Esophagus squamous epithelium (tissue), 4 donors: ENCODE results near the gene UNKL.

Source experiments
- POLR2A ChIP-seq, 4 donors: fragments of 450-650 bp; IDR thresholded peaks; one replicate each; pipeline ENCODE4 v1.6.1; 2017; ENCODE audit warnings: antibody characterized with exemption in 4 of 4, mild to moderate bottlenecking in 4 of 4, moderate library complexity in 3 of 4
- TF ChIP-seq, protein P1 (sequence below), 6 experiments: fragments of 450-650 bp in 4 of 6; fragments of 200-600 bp in 2 of 6; sonication (generic) in 2 of 6; IDR thresholded peaks; one replicate each; pipeline ENCODE4 v1.5.1; 2016 to 2019; ENCODE audit warnings: antibody characterized with exemption in 6 of 6, mild to moderate bottlenecking in 4 of 6, moderate library complexity in 4 of 6

DNA sequence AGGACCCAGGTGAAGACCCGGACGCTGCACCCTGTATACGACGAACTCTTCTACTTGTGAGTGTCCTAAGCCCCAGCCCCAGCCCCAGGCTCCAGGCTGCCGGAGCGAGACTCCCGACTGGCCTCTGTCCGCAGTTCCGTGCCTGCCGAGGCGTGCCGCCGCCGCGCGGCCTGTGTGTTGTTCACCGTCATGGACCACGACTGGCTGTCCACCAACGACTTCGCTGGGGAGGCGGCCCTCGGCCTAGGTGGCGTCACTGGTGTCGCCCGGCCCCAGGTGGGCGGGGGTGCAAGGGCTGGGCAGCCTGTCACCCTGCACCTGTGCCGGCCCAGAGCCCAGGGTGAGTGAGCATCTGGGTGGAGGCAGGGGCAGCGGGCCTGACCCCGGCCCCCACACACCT lies 66.5 kb downstream of the UNKL start:
- TF ChIP-seq, protein P1, sequence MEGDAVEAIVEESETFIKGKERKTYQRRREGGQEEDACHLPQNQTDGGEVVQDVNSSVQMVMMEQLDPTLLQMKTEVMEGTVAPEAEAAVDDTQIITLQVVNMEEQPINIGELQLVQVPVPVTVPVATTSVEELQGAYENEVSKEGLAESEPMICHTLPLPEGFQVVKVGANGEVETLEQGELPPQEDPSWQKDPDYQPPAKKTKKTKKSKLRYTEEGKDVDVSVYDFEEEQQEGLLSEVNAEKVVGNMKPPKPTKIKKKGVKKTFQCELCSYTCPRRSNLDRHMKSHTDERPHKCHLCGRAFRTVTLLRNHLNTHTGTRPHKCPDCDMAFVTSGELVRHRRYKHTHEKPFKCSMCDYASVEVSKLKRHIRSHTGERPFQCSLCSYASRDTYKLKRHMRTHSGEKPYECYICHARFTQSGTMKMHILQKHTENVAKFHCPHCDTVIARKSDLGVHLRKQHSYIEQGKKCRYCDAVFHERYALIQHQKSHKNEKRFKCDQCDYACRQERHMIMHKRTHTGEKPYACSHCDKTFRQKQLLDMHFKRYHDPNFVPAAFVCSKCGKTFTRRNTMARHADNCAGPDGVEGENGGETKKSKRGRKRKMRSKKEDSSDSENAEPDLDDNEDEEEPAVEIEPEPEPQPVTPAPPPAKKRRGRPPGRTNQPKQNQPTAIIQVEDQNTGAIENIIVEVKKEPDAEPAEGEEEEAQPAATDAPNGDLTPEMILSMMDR (IDR thresholded peaks at IDR 0.05) = no peak
- no peak for TF ChIP-seq POLR2A (IDR thresholded peaks at IDR 0.05)
